ENCODE measurements around the gene PARD6G. TPM values are rescaled to one million over a fixed set of nuclear protein-coding genes. Genes with fewer than 3 reads are reported as not detected.
"Not testable (repeated sequence)": the region's sequence is repeated elsewhere in the genome, so short reads cannot be mapped to it uniquely, and the experiment has no call there.

The PARD6G gene, protein sequence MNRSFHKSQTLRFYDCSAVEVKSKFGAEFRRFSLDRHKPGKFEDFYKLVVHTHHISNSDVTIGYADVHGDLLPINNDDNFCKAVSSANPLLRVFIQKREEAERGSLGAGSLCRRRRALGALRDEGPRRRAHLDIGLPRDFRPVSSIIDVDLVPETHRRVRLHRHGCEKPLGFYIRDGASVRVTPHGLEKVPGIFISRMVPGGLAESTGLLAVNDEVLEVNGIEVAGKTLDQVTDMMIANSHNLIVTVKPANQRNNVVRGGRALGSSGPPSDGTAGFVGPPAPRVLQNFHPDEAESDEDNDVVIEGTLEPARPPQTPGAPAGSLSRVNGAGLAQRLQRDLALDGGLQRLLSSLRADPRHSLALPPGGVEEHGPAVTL
- polyA plus RNA-seq: 1 to 10 TPM in 3 of 4 donors, under 1 TPM in 1; 0.45 to 4.9 (median 2.8) TPM
- long read RNA-seq, donor 1: 0 reads
- long read RNA-seq, donor 2: 0 reads
- long read RNA-seq, donor 3: 0 reads
- long read RNA-seq, donor 4: 0 reads
- long read RNA-seq, donor 5: 0 reads
- long read RNA-seq, donor 6: 0 reads
- long read RNA-seq, donor 7, partial matches to known transcripts: 0 of 2 reads
- long read RNA-seq, donor 7, other reads (novel, unspliced or antisense): 0 of 2 reads
- long read RNA-seq, donor 8: 0 reads
- long read RNA-seq, donor 9, partial matches to known transcripts: 0 of 1 reads
- long read RNA-seq, donor 9, other reads (novel, unspliced or antisense): 0 of 1 reads
- long read RNA-seq, donor 10, partial matches to known transcripts: 0 of 1 reads
- long read RNA-seq, donor 10, other reads (novel, unspliced or antisense): 0 of 1 reads

DNA sequence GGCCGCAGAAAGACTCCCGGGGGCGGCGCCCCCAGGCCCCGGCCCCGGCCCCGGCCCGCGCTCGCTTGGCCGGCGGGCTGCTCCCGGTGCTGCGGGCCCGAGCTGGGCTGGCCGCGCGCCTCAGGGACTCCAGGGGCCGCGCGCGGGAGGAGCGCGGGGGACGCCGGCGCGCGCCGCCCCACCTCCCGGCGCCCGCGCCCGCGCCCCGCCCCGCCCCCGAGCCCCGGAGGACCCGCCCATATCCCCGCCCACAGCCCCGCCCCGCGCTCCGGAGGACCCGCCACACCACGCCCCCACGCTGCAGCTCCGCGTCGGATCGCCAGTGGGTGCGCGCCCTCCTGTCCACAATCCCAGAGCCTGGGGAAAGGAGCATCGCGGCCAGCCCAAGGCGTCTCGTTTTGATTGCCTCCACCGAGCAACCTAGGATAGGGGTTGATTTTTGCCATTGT is at the start of gene PARD6G:
Gene PARD6G, minus strand, starts transcription at position 122 of the 449 bp plus-strand sequence. CDS start 166 bp downstream, outside the sequence.
- no peak for FAIRE-seq
- H3K4me3 ChIP-seq (ENCODE audit: low read depth in 1 of 3, low read length in 3 of 3): peak within 1 kb of the TSS; percentile 50 to 71 (median 54)
- DNase-seq: peak in 1 of 2 donors; percentile 56
- no peaks in the 10 kb centered on the region for H3K4me1 ChIP-seq (ENCODE audit: control insufficient read depth in 3 of 3, insufficient read depth in 2 of 3, low read depth in 1 of 3, low read length in 2 of 3)
- H3K27me3 ChIP-seq (ENCODE audit: control insufficient read depth in 3 of 3, insufficient read depth in 3 of 3, low read length in 3 of 3): peaks cover 0 to 2% (median 0%) of the 10 kb centered on the region in 3 donors
- no peaks in the 10 kb centered on the region for H3K36me3 ChIP-seq (ENCODE audit: control insufficient read depth in 3 of 3, insufficient read depth in 2 of 3, low read depth in 1 of 3, low read length in 3 of 3)
- H3K9me3 ChIP-seq (ENCODE audit: control insufficient read depth in 2 of 2, insufficient read depth in 1 of 2, low read depth in 1 of 2, low read length in 1 of 2): no peaks in the 10 kb centered on the region
- 1% methylated on average over 35 to 60 of the region's 60 CpGs for WGBS, 3 donors
- no peak within 1 kb of the TSS for H3K27ac ChIP-seq (ENCODE audit: low read depth in 1 of 3, low read length in 2 of 3)

DNA sequence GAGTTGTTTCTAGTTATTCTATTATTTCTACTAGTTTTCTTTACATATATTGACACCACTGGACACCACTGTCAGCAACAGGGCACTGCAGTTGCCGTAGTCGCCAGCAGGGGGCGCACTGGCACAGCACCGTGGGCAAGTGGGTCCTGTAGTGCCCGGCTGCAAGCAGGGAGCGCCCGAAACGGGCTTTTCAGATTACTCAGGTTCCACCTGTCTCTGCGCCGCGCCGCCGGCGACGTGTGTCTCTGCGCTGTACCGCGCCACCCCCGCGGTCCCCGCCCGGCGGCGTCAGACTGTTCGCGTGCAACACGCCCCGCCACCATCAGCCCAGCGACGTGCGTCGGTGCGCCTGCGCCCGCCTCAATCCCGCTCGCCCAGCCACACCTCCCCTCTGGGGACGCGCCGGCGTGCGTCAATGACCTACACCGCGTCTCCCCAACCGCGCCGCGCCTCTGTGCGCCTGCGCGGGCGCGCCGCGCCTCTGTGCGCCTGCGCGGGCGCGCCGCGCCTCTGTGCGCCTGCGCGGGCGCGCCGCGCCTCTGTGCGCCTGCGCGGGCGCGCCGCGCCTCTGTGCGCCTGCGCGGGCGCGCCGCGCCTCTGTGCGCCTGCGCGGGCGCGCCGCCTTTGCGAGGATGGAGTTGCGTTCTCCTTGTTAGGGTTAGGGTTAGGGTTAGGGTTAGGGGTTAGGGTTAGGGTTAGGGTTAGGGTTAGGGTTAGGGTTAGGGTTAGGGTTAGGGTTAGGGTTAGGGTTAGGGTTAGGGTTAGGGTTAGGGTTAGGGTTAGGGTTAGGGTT is 15.1 kb upstream of the PARD6G start:
- H3K4me3 ChIP-seq (ENCODE audit: low read depth in 1 of 3, low read length in 3 of 3); H3K27me3 ChIP-seq (ENCODE audit: control insufficient read depth in 3 of 3, insufficient read depth in 3 of 3, low read length in 3 of 3); H3K4me1 ChIP-seq (ENCODE audit: control insufficient read depth in 3 of 3, insufficient read depth in 2 of 3, low read depth in 1 of 3, low read length in 2 of 3); H3K9me3 ChIP-seq (ENCODE audit: control insufficient read depth in 2 of 2, insufficient read depth in 1 of 2, low read depth in 1 of 2, low read length in 1 of 2); FAIRE-seq; H3K36me3 ChIP-seq (ENCODE audit: control insufficient read depth in 3 of 3, insufficient read depth in 2 of 3, low read depth in 1 of 3, low read length in 3 of 3); H3K27ac ChIP-seq (ENCODE audit: low read depth in 1 of 3, low read length in 2 of 3): not testable (repeated sequence)
- 74 to 89% (median 87%) methylated on average over 68 to 90 of the region's 91 CpGs for WGBS, 3 donors
- DNase-seq: peak in 1 of 2 donors; percentile 13

DNA sequence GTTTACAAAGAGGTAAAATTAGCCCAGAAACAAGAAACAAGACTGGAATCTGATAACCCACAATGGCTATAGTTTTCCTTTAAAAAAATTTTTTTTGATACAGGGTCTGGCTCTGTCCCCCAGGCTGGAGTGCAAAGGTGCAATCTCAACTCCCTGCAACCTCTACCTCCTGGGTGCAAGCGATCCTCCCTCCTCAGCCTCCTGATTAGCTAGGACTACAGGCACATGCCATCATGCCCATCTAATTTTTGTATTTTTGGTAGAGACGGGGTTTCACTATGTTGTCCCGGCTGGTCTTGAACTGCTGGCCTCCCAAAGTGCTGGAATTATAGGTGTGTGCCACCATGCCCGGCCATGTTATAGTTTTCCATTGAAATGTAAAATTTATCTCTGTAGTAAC is 12.3 kb upstream of the PARD6G start:
- Histone ChIP-seq H3K27me3 (ENCODE audit: control insufficient read depth in 3 of 3, insufficient read depth in 3 of 3, low read length in 3 of 3) (no peaks in the 10 kb centered on the region), H3K27ac (ENCODE audit: low read depth in 1 of 3, low read length in 2 of 3) (no peak overlapping the region), H3K4me3 (ENCODE audit: low read depth in 1 of 3, low read length in 3 of 3) (no peak overlapping the region), H3K36me3 (ENCODE audit: control insufficient read depth in 3 of 3, insufficient read depth in 2 of 3, low read depth in 1 of 3, low read length in 3 of 3) (no peaks in the 10 kb centered on the region), H3K4me1 (ENCODE audit: control insufficient read depth in 3 of 3, insufficient read depth in 2 of 3, low read depth in 1 of 3, low read length in 2 of 3) (no peaks in the 10 kb centered on the region), H3K9me3 (ENCODE audit: control insufficient read depth in 2 of 2, insufficient read depth in 1 of 2, low read depth in 1 of 2, low read length in 1 of 2) (peaks cover 0 to 5% of the 10 kb centered on the region in 2 donors)
- WGBS, 3 donors: 83 to 90% (median 90%) methylated on average over 4 of the region's 4 CpGs
- DNase-seq (no peak), FAIRE-seq (no peak)

DNA sequence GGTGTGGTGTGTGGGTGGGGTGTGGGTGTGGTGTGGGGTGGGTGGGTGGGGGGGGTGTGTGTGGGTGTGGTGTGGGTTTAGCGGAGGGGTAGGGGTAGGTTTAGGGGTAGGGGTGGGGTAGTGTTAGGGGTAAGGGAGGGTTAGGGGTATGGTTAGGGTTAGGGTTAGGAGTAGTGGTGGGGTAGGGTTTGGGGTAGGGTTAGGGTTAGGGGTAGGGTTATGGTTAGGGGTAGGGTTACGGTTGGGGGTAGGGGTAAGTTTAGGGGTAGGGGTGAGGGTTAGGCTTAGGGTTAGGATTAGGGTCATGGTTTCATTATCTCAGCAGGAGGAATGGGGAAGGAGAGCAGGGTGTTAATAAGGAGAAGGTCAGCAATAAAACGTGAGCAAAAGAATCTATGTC is 11.3 kb upstream of the PARD6G start:
- no peak for DNase-seq
- Histone ChIP-seq H3K36me3 (ENCODE audit: control insufficient read depth in 3 of 3, insufficient read depth in 2 of 3, low read depth in 1 of 3, low read length in 3 of 3) (no peaks in the 10 kb centered on the region), H3K4me1 (ENCODE audit: control insufficient read depth in 3 of 3, insufficient read depth in 2 of 3, low read depth in 1 of 3, low read length in 2 of 3) (no peaks in the 10 kb centered on the region), H3K27ac (ENCODE audit: low read depth in 1 of 3, low read length in 2 of 3) (no peak overlapping the region), H3K9me3 (ENCODE audit: control insufficient read depth in 2 of 2, insufficient read depth in 1 of 2, low read depth in 1 of 2, low read length in 1 of 2) (peaks cover 0 to 7% of the 10 kb centered on the region in 2 donors), H3K27me3 (ENCODE audit: control insufficient read depth in 3 of 3, insufficient read depth in 3 of 3, low read length in 3 of 3) (no peaks in the 10 kb centered on the region), H3K4me3 (ENCODE audit: low read depth in 1 of 3, low read length in 3 of 3) (no peak overlapping the region)
- WGBS, 3 donors: 62 to 80% (median 70%) methylated on average over 2 of the region's 3 CpGs
- FAIRE-seq: no peak

DNA sequence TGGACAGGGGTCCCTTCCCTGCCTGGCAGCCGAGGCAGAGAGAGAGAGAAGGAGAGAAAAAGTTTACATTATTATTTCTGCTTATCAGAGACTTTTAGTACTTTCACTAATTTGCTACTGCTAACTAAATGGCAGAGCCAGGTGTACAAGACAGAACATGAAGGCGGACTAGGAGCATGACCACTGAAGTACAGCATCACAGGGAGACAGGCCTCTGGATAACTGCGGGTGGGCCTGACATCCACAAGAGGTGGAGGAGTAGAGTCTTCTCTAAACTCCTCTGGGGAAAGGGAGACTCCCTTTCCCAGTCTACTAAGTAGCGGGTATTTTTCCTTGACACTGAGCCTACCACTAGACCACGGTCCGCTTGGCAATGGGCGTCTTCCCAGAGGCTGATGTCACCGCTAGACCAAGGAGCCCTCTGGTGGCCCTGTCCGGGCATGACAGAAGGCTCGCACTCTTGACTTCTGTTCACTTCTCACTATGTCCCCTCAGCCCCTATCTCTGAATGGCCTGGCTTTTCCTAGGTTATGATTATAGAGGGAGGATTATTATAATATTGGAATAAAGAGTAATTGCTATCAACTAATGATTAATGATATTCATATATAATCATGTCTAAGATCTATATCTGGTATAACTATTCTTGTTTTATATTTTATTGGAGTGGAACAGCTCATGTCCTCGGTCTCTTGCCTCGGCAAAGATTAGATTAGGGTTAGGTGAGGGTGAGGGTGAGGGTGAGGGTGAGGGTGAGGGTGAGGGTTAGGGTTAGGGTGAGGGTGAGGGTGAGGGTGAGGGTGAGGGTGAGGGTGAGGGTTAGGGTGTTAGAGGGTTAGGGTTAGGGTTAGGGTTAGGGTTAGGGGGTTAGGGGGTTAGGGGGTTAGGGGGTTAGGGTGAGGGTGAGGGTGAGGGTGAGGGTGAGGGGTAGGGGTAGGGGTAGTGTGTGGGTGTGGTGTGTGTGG is 10.5 kb upstream of the PARD6G start:
- DNase-seq: peak; percentile 36 to 59
- not testable (repeated sequence) for H3K4me3 ChIP-seq (ENCODE audit: low read depth in 1 of 3, low read length in 3 of 3); H3K9me3 ChIP-seq (ENCODE audit: control insufficient read depth in 2 of 2, insufficient read depth in 1 of 2, low read depth in 1 of 2, low read length in 1 of 2); H3K4me1 ChIP-seq (ENCODE audit: control insufficient read depth in 3 of 3, insufficient read depth in 2 of 3, low read depth in 1 of 3, low read length in 2 of 3); H3K27ac ChIP-seq (ENCODE audit: low read depth in 1 of 3, low read length in 2 of 3); H3K36me3 ChIP-seq (ENCODE audit: control insufficient read depth in 3 of 3, insufficient read depth in 2 of 3, low read depth in 1 of 3, low read length in 3 of 3); FAIRE-seq; H3K27me3 ChIP-seq (ENCODE audit: control insufficient read depth in 3 of 3, insufficient read depth in 3 of 3, low read length in 3 of 3)
- 46 to 66% (median 49%) methylated on average over 12 of the region's 12 CpGs for WGBS, 3 donors

DNA sequence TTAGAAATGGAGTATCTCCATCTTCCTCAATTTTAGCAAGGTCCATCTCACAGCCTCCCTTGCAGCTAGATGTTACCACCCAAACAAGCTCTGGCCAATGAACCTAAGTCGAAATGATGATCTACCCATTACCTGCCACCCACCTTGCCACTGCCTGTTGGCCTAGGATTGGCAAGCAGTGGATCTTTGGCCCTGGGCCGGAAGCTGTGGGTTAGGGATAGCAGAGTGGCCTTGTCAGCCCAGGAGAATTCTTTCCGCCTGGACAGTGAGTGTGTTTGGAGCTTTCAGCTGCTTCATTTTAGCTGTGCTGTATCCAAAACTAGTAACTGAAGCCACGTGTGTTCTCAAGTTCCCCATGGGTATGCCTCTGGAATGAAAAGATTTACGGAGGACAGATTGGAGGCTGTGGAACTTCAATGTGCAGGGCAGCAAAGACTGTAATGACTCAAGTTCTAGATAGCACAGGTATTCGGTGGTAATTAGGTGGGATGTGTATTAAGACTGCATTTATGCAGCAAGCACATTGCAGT is 7.7 kb upstream of the PARD6G start:
- H3K4me3 ChIP-seq (ENCODE audit: low read depth in 1 of 3, low read length in 3 of 3): no peak overlapping the region
- H3K4me1 ChIP-seq (ENCODE audit: control insufficient read depth in 3 of 3, insufficient read depth in 2 of 3, low read depth in 1 of 3, low read length in 2 of 3): no peaks in the 10 kb centered on the region
- H3K9me3 ChIP-seq (ENCODE audit: control insufficient read depth in 2 of 2, insufficient read depth in 1 of 2, low read depth in 1 of 2, low read length in 1 of 2): peaks cover 0 to 7% of the 10 kb centered on the region in 2 donors
- no peak overlapping the region for H3K27ac ChIP-seq (ENCODE audit: low read depth in 1 of 3, low read length in 2 of 3)
- H3K36me3 ChIP-seq (ENCODE audit: control insufficient read depth in 3 of 3, insufficient read depth in 2 of 3, low read depth in 1 of 3, low read length in 3 of 3): no peaks in the 10 kb centered on the region
- FAIRE-seq (no peak), DNase-seq (no peak)
- H3K27me3 ChIP-seq (ENCODE audit: control insufficient read depth in 3 of 3, insufficient read depth in 3 of 3, low read length in 3 of 3): no peaks in the 10 kb centered on the region
- WGBS, 3 donors: 69 to 78% (median 71%) methylated on average over 6 of the region's 6 CpGs

DNA sequence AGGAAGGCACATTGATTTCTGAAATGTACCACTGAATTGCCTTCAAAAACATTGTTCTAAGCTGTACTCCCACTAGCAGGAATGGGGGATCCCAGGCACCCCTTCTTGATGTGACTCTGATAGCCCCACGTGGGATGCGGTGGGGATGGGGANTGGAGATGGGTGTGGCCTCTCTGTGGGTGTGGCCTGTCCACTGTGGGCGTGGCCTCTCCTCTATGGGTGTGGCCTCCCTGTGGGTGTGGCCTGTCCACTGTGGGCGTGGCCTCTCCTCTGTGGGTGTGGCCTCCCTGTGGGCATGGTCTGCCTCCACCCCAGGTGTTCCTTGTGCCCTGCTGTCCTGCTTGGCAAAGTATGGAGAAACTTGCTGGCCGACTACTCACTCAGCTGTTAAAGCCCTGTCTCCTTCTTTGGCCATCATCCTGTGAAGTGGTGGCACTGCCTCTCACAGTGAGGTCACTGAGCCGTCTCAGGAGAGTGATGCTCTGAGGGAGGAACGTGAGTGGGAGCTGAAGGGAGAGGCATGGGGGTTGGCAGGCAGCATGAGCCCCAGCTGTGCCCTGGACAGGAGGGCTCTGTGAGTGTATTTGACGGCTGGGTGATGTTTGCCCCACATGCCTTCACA is 6.7 kb upstream of the PARD6G start:
- FAIRE-seq (no peak), DNase-seq (no peak)
- 62 to 73% (median 66%) methylated on average over 8 of the region's 8 CpGs for WGBS, 3 donors
- Histone ChIP-seq H3K27ac (ENCODE audit: low read depth in 1 of 3, low read length in 2 of 3) (no peak overlapping the region), H3K9me3 (ENCODE audit: control insufficient read depth in 2 of 2, insufficient read depth in 1 of 2, low read depth in 1 of 2, low read length in 1 of 2) (peaks cover 0 to 7% of the 10 kb centered on the region in 2 donors), H3K4me1 (ENCODE audit: control insufficient read depth in 3 of 3, insufficient read depth in 2 of 3, low read depth in 1 of 3, low read length in 2 of 3) (no peaks in the 10 kb centered on the region), H3K4me3 (ENCODE audit: low read depth in 1 of 3, low read length in 3 of 3) (no peak overlapping the region), H3K36me3 (ENCODE audit: control insufficient read depth in 3 of 3, insufficient read depth in 2 of 3, low read depth in 1 of 3, low read length in 3 of 3) (no peaks in the 10 kb centered on the region), H3K27me3 (ENCODE audit: control insufficient read depth in 3 of 3, insufficient read depth in 3 of 3, low read length in 3 of 3) (no peaks in the 10 kb centered on the region)

Measured in small intestine (tissue), 16 donors.